ENCODE data around the gene RFPL3. TPM values are rescaled to one million over a fixed set of nuclear protein-coding genes. Genes with fewer than 3 reads are reported as not detected.

RFPL3 gene
- polyA plus RNA-seq, 2 of the 4 experiments (the other 2 are of a cell fraction): not detected

GRCh38 chr22:32333141-32333768, 24.4 kb upstream of the RFPL3 start:
- DNase-seq (ENCODE audit: low read depth in 1 of 2, low spot score in 1 of 2) (no peak), FAIRE-seq (no peak)
- 46% methylated on average over 10 of the region's 10 CpGs for WGBS (ENCODE audit: missing lambda C conversion rate)

DNA sequence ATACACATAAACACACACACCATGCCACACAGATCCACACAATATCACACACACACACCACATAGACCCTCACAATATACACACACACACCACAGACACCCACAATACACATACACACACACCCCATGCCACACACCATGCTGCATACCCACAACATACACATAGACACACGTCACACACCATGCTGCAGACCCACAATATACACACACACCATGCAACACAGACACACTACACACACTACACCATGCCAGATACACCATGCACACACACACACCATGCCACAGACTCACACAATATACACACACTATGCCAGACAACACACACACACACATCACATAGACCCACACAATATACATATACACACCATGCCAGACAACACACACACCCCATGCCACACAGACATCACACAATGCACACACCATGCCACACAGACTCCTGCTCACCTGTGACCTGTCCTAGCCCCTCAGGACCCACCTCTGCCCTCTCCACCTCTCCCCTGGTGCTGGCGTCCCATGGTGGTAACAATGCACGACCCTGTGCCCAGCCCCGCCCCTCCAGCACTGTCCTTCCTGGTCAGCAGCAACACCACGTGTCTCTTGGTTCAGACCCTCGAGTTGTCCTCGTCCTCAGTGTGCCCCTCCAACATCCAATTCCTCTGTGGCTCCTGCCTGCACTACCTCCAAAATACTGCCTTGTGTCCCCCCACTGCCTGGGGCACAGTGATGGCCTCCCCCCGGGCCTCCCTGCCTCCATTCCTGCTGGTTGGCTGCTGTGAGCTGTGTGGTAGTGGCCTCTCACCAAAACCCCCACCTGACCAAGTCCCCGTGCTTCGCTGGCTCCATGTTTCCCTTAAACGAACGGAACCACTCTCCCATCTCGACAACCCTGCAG, 23.7 kb upstream of the RFPL3 start:
- TF ChIP-seq, protein P1, sequence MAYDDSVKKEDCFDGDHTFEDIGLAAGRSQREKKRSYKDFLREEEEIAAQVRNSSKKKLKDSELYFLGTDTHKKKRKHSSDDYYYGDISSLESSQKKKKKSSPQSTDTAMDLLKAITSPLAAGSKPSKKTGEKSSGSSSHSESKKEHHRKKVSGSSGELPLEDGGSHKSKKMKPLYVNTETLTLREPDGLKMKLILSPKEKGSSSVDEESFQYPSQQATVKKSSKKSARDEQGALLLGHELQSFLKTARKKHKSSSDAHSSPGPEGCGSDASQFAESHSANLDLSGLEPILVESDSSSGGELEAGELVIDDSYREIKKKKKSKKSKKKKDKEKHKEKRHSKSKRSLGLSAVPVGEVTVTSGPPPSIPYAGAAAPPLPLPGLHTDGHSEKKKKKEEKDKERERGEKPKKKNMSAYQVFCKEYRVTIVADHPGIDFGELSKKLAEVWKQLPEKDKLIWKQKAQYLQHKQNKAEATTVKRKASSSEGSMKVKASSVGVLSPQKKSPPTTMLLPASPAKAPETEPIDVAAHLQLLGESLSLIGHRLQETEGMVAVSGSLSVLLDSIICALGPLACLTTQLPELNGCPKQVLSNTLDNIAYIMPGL (CRISPR knock-in tag; IDR thresholded peaks at IDR 0.05; ENCODE audit: borderline replicate concordance): no peak
- TF ChIP-seq EP300 (IDR thresholded peaks at IDR 0.05) (no peak), HOXB5 (CRISPR knock-in tag; IDR thresholded peaks at IDR 0.05) (no peak), FOXS1 (CRISPR knock-in tag; IDR thresholded peaks at IDR 0.05) (no peak), EHF (CRISPR knock-in tag; IDR thresholded peaks at IDR 0.05) (no peak)
- TF ChIP-seq, protein P2, sequence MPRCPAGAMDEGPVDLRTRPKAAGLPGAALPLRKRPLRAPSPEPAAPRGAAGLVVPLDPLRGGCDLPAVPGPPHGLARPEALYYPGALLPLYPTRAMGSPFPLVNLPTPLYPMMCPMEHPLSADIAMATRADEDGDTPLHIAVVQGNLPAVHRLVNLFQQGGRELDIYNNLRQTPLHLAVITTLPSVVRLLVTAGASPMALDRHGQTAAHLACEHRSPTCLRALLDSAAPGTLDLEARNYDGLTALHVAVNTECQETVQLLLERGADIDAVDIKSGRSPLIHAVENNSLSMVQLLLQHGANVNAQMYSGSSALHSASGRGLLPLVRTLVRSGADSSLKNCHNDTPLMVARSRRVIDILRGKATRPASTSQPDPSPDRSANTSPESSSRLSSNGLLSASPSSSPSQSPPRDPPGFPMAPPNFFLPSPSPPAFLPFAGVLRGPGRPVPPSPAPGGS (IDR thresholded peaks at IDR 0.05): no peak
- no peak for FAIRE-seq
- POLR2A ChIA-PET: no interaction called here

More at GRCh38 chr22:32333141-32333768, 24.4 kb upstream of the RFPL3 start:
- Histone ChIP-seq H3K4me2 (no peak overlapping the region), H3K27ac (no peak overlapping the region), H3K4me3 (no peak overlapping the region), H3K9me3 (no peaks in the 10 kb centered on the region), H3K4me1 (no peaks in the 10 kb centered on the region)
- TF ChIP-seq, protein P3, sequence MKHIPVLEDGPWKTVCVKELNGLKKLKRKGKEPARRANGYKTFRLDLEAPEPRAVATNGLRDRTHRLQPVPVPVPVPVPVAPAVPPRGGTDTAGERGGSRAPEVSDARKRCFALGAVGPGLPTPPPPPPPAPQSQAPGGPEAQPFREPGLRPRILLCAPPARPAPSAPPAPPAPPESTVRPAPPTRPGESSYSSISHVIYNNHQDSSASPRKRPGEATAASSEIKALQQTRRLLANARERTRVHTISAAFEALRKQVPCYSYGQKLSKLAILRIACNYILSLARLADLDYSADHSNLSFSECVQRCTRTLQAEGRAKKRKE (CRISPR knock-in tag; IDR thresholded peaks at IDR 0.05; ENCODE audit: low read depth): no peak
- TF ChIP-seq FOSB (CRISPR knock-in tag; IDR thresholded peaks at IDR 0.05): no peak
- TF ChIP-seq POLR2A (IDR thresholded peaks at IDR 0.05; ENCODE audit: low read length): no peak
- POLR2A ChIA-PET: no interaction called here
- CTCF ChIA-PET: no interaction called here
- no peak; a peak in 1 of 6 replicates for ATAC-seq

DNA sequence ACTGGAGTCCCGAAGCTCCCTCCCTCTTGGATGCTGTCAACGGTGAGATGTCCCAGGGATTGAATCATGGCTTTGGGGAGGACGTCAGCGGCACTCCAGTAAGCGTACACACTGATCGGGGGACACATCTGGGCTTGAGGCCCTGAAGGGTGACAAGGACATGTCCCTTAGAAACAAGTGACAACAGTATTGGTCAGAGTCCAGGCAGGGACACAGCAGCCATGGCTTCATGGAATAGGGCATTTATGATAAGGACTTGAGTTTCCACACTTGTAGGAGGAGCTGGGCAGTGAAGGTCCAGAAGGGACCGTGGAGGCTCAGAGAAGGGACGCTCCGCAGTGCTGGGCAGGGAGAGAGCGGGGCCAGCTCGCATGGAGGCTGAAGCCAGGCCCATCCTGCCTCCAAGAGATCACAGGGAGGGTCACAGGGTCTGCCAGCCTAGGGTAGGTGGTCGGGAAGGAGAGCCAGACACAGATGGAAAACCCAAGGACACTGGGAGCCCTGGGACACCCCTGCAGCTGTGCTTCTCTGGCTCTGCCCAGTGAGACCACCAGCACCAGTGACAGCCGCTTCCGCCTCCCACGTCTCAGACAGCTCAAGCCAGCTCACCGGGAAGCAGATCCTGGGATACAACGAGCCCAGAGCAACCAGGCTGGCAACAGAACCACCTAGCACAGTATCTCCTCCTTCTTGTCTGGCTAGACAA, 22.9 kb upstream of the RFPL3 start:
- H3K4me1 ChIP-seq: no peaks in the 10 kb centered on the region
- no peak for ATAC-seq
- FAIRE-seq: no peak
- ChIA-PET CTCF (interaction anchor here (1.0 to 1.1 kb wide), 2 partner anchors 68 to 358 kb away, joined by 3 to 5 read pairs; no protein-coding TSS in a partner anchor), POLR2A (no interaction called here)
- no peaks in the 10 kb centered on the region for H3K9me3 ChIP-seq
- TF ChIP-seq MAZ (IDR thresholded peaks at IDR 0.05; ENCODE audit: borderline replicate concordance, low read depth, low read length): no peak
- TF ChIP-seq REST (IDR thresholded peaks at IDR 0.05): no peak
- TF ChIP-seq EHMT2 (IDR thresholded peaks at IDR 0.05; ENCODE audit: low read depth): no peak
- TF ChIP-seq FOSB (CRISPR knock-in tag; IDR thresholded peaks at IDR 0.05): no peak
- no peak for TF ChIP-seq CHD2 (IDR thresholded peaks at IDR 0.05; ENCODE audit: low read length, partially characterized antibody)
- TF ChIP-seq, protein P4, sequence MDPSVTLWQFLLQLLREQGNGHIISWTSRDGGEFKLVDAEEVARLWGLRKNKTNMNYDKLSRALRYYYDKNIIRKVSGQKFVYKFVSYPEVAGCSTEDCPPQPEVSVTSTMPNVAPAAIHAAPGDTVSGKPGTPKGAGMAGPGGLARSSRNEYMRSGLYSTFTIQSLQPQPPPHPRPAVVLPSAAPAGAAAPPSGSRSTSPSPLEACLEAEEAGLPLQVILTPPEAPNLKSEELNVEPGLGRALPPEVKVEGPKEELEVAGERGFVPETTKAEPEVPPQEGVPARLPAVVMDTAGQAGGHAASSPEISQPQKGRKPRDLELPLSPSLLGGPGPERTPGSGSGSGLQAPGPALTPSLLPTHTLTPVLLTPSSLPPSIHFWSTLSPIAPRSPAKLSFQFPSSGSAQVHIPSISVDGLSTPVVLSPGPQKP (IDR thresholded peaks at IDR 0.05; ENCODE audit: low read depth, low read length): no peak
- no peak overlapping the region for H3K4me3 ChIP-seq
- no peak overlapping the region for H3K27ac ChIP-seq
- no peak for DNase-seq (ENCODE audit: low read depth in 1 of 2, low spot score in 1 of 2)
- WGBS (ENCODE audit: missing lambda C conversion rate): 62% methylated on average over 16 of the region's 17 CpGs
- no peak overlapping the region for H3K4me2 ChIP-seq

More for the DNA sequence above, 23.7 kb upstream of the RFPL3 start:
- Histone ChIP-seq H3K4me2 (no peak overlapping the region), H3K4me1 (no peaks in the 10 kb centered on the region), H3K27ac (no peak overlapping the region), H3K4me3 (no peak overlapping the region), H3K9me3 (no peaks in the 10 kb centered on the region)
- CTCF ChIA-PET: no interaction called here
- ATAC-seq: no peak
- 49% methylated on average over 12 of the region's 13 CpGs for WGBS (ENCODE audit: missing lambda C conversion rate)
- DNase-seq (ENCODE audit: low read depth in 1 of 2, low spot score in 1 of 2): no peak
